Vagina (tissue), 2 donors: ENCODE measurements around the gene CDC42EP3.

Source experiments
- POLR2A ChIP-seq, 2 donors: fragments of 450-650 bp; IDR thresholded peaks; one replicate each; pipeline ENCODE4 v1.6.1; 2017; ENCODE audit warnings: antibody characterized with exemption in 2 of 2, mild to moderate bottlenecking in 2 of 2, moderate library complexity in 2 of 2
- TF ChIP-seq, protein P1 (sequence below), 3 experiments: fragments of 450-650 bp in 2 of 3; fragments of 200-600 bp in 1 of 3; sonication (generic) in 1 of 3; IDR thresholded peaks; one replicate each; pipeline ENCODE4 v1.5.1; 2017 to 2019; ENCODE audit warnings: antibody characterized with exemption in 3 of 3, mild to moderate bottlenecking in 2 of 3, moderate library complexity in 2 of 3

DNA sequence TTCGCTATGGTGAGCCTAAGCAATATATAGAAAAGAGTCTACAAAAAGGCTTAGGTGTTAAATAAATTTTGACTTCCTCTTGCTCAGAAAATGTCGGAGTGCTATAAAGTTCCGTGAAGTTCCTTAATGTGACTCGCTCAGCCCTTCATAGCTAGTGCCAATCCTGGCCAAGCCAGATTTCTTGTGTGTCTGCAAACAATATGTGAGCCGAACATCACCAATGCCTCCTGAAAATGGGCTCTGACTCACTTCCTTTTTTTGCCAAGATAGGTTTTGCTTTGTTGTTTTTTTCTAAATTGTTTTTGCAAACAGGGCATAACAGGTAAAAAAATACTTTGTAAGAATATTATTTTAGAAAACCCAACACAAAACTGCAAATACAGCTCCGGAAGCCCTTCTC lies 26.1 kb downstream of the CDC42EP3 start:
- TF ChIP-seq, protein P1, sequence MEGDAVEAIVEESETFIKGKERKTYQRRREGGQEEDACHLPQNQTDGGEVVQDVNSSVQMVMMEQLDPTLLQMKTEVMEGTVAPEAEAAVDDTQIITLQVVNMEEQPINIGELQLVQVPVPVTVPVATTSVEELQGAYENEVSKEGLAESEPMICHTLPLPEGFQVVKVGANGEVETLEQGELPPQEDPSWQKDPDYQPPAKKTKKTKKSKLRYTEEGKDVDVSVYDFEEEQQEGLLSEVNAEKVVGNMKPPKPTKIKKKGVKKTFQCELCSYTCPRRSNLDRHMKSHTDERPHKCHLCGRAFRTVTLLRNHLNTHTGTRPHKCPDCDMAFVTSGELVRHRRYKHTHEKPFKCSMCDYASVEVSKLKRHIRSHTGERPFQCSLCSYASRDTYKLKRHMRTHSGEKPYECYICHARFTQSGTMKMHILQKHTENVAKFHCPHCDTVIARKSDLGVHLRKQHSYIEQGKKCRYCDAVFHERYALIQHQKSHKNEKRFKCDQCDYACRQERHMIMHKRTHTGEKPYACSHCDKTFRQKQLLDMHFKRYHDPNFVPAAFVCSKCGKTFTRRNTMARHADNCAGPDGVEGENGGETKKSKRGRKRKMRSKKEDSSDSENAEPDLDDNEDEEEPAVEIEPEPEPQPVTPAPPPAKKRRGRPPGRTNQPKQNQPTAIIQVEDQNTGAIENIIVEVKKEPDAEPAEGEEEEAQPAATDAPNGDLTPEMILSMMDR (IDR thresholded peaks at IDR 0.05): no peak
- no peak for TF ChIP-seq POLR2A (IDR thresholded peaks at IDR 0.05)
